ENCODE measurements around the gene PPA1.

GRCh38 chr10:70222340-70222794 is 10.9 kb downstream of the PPA1 start:
- TF ChIP-seq CTCF (IDR thresholded peaks at IDR 0.05): no peak
- no peak for TF ChIP-seq ZFX (IDR thresholded peaks at IDR 0.05; ENCODE audit: borderline replicate concordance)
